ENCODE results near the gene IKZF2. TPM values are rescaled to one million over a fixed set of nuclear protein-coding genes. Genes with fewer than 3 reads are reported as not detected.
A peak's percentile ranks its signal among the peaks of the same experiment; 100 is the strongest.
"Not testable (repeated sequence)": the region's sequence is repeated elsewhere in the genome, so short reads cannot be mapped to it uniquely, and the experiment has no call there.

The IKZF2 gene
- total RNA-seq, 1 experiment from 2014 or later: 5.2 TPM

DNA sequence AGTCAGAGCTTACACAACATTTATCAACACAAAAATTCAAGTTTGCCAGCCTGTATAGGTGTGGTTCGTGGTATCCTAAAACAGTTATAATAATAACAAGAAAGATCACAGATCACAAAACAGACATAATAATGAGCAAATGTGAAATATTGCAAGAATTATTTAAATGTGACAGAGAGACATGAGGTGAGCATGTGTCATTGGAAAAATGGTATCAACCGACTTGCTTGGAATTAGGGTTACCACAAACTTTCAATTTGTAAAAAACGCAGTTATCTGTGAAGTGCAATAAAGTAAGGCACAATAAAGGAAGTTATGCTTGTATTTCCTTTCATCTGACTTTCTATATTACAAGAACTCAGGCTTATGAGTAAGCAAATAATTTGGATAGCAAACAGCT lies 116.8 kb downstream of the IKZF2 start:
- no peak for DNase-seq
- Histone ChIP-seq H3K4me3 (no peak overlapping the region), H3K36me3 (no peaks in the 10 kb centered on the region), H3K27me3 (no peaks in the 10 kb centered on the region), H3K9me3 (peaks cover 2% of the 10 kb centered on the region; the same call in 1 of the 2 replicates)

DNA sequence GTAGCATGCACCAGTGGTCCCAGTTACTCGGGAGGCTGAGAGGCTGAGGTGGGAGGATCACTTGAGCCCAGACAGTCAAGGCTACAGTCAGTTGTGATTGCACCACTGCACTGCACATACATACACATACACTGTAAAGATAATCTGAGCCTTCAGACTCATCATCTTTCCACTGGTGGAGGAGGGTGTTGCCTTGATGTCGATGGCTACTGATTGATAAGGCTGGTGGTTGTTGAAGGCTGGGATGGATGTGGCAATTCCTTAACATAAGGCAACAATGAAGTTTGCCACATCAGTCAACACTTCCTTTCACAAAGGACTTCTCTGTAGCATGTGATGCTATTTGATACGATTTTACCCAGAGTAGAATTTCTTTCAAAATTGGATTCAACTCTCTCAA lies 118.8 kb downstream of the IKZF2 start:
- no peak for DNase-seq
- H3K27me3 ChIP-seq: no peaks in the 10 kb centered on the region
- H3K36me3 ChIP-seq: no peaks in the 10 kb centered on the region
- no peak overlapping the region for H3K4me3 ChIP-seq
- H3K9me3 ChIP-seq: peaks cover 2% of the 10 kb centered on the region; the same call in 1 of the 2 replicates

- no peaks in the 10 kb centered on the region for H3K9me3 ChIP-seq
- no peak overlapping the region for H3K4me3 ChIP-seq
- DNase-seq: no peak
- H3K36me3 ChIP-seq: peaks cover 3% of the 10 kb centered on the region; the same call in 1 of the 2 replicates
- H3K27me3 ChIP-seq: no peaks in the 10 kb centered on the region
Measured at GRCh38 chr2:213022987-213023386, 128.4 kb downstream of the IKZF2 start.

- Histone ChIP-seq H3K27me3 (no peaks in the 10 kb centered on the region), H3K36me3 (peaks cover 3% of the 10 kb centered on the region; the same call in 1 of the 2 replicates), H3K9me3 (no peaks in the 10 kb centered on the region), H3K4me3 (no peak overlapping the region)
- DNase-seq: peak; percentile 21
Measured at GRCh38 chr2:213021971-213022899, 129.2 kb downstream of the IKZF2 start.

GRCh38 chr2:213020913-213021312 lies 130.5 kb downstream of the IKZF2 start:
- H3K4me3 ChIP-seq, H3K36me3 ChIP-seq, H3K9me3 ChIP-seq, H3K27me3 ChIP-seq, DNase-seq: not testable (repeated sequence)

- no peaks in the 10 kb centered on the region for H3K27me3 ChIP-seq
- no peak for DNase-seq
- H3K9me3 ChIP-seq: no peaks in the 10 kb centered on the region
- no peak overlapping the region for H3K4me3 ChIP-seq
- H3K36me3 ChIP-seq: peaks cover 3% of the 10 kb centered on the region; the same call in 1 of the 2 replicates
Measured at GRCh38 chr2:213020268-213020667, 131.1 kb downstream of the IKZF2 start.

DNA sequence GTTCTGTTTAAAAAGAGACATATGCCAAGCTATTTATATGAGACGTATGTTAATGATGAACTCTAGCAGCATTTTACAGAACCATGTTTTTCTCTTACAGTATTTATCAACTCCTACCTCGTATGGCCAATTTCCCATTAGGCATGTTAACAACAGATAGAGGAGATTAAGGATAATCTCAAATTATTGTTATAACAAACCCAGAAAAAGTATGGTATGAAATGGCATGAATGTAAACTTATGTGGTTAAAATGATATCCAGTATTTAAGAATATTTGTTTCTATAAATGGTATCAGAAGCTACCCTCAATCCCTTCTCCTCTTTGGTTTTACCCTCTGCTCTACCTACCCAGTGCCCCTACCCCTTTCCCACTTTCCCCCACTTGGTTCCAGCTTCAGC lies 132.0 kb downstream of the IKZF2 start:
- DNase-seq: no peak

DNA sequence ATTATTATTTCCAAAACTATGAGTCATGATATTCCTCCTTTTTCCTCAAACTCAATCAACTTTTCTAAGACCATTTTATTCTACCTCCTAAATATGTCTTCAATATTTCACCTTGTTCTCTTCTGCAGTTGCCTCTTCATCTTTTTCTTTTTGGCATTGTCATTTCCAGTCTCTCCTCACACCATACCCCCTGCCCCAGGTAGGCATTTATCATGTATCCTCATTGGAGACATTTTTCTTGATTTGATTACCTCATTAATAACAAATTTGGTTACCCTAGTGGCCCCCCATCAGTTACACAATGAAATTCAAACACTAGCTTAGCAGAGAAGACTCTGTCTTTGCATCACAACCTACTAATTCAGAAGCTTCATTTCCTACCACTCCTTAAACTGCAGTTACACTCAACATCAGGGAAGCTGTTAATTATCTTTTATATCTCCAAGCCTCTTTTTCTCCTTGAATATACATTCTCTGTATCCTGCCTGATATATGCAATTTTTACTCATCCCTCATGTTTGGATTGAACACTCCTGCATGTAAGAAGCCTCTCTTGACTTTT lies 133.0 kb downstream of the IKZF2 start:
- no peak for DNase-seq
- H3K9me3 ChIP-seq: no peaks in the 10 kb centered on the region
- peaks cover 3% of the 10 kb centered on the region; the same call in 1 of the 2 replicates for H3K36me3 ChIP-seq
- no peaks in the 10 kb centered on the region for H3K27me3 ChIP-seq
- no peak overlapping the region for H3K4me3 ChIP-seq

More for the DNA sequence above, 132.0 kb downstream of the IKZF2 start:
- Histone ChIP-seq H3K9me3 (no peaks in the 10 kb centered on the region), H3K27me3 (no peaks in the 10 kb centered on the region), H3K36me3 (peaks cover 3% of the 10 kb centered on the region; the same call in 1 of the 2 replicates), H3K4me3 (no peak overlapping the region)

DNA sequence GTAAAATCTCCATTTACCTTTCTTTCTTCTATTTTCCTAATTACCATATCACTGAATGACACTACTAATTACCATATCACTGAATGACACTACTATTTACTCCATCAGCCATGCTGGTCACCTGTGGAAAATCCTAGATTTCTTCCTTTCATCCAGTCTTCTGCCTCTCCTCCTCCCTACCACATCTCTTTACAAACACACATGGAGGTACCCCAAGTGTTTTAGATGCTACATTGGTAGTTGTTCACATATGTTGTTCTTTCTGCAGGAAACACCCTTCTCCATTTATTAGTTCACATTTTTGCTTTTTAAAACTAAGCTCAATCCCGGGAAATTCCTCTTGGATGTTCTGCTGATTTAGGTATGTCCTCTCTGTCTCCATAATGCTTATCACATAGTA lies 134.0 kb downstream of the IKZF2 start:
- H3K4me3 ChIP-seq: no peak overlapping the region
- H3K9me3 ChIP-seq: no peaks in the 10 kb centered on the region
- no peak for DNase-seq
- H3K27me3 ChIP-seq: no peaks in the 10 kb centered on the region
- H3K36me3 ChIP-seq: peaks cover 3% of the 10 kb centered on the region; the same call in 1 of the 2 replicates

DNA sequence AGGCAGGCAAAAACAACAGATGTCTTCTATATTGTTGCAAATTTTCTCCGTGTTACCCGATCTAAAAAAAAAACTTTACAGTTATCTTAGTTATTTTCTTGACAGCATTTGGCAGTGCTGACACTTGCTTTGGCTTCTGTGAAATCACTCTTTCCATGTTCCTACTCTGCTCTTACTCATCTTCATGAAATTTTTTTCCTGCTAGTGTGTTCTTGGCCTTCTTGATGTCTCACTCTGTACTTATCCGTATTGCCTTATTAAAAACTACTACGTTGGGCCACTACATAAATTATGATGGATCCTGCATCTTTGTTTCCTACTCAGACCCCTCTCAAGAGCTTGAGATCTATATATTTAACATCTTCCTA lies 134.4 kb downstream of the IKZF2 start:
- Histone ChIP-seq H3K4me3 (no peak overlapping the region), H3K9me3 (no peaks in the 10 kb centered on the region), H3K36me3 (peaks cover 3% of the 10 kb centered on the region; the same call in 1 of the 2 replicates), H3K27me3 (no peaks in the 10 kb centered on the region)
- no peak for DNase-seq

DNA sequence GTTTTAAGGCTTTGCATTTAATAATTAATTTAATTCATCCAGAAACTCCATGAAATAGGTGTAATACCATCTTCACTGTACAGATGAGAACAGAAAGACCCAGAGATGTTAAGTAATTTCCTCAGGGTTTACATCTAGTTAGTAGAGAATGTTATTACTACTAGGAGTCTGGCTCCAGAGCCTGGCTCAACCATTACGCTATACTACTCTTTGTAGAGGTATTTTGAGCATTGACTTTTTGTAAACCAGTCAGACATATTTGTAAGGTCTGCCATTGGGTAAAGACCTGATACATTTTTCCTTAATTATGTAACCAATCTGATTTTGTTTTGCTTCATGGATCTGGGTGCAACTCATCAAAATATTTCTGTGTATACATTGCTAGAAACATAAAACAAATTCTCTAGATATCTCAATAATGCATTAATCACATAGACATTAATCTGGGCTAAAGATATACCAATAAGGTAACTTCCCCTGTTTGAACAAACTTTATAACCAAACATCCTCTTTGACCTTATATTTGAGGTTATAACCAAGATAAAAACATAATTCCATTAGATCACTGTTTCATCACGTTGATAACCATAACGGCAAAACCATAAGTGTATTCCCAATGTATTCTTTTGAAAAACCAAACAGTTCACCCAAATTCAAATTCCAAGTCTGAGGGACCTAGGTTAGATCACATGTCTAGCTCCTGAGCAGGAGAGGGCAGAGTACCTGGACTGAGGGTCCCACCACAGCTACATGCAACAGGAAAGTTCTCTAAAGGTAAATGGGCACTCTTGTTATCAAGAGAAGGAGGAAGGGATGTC lies 135.0 kb downstream of the IKZF2 start:
- Histone ChIP-seq H3K27me3 (no peaks in the 10 kb centered on the region), H3K9me3 (no peaks in the 10 kb centered on the region), H3K36me3 (peaks cover 2% of the 10 kb centered on the region; the same call in 1 of the 2 replicates), H3K4me3 (no peak overlapping the region)
- DNase-seq: no peak

- Histone ChIP-seq H3K4me3 (no peak overlapping the region), H3K36me3 (no peaks in the 10 kb centered on the region), H3K27me3 (no peaks in the 10 kb centered on the region), H3K9me3 (no peaks in the 10 kb centered on the region)
- no peak for DNase-seq
Measured at GRCh38 chr2:213015387-213016165, 135.8 kb downstream of the IKZF2 start.

DNA sequence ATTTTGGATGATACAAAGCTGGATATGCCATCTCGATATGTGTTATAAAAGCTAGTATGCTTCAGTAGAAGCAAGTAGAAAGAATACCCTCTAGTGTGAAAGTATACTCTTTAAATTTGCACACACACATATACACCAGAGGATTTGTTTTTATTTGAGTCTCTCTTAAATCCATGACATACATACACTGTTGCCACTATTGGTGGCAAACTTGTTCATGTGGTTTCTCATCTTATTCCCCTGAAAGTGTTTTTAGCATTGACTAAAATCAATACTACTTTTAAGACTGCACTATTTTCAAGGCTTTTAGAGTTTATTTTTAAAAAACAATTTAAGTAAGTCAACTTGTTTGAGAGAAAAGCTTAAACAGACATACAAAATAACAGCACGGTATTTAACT lies 137.4 kb downstream of the IKZF2 start:
- DNase-seq: no peak
- H3K27me3 ChIP-seq: no peaks in the 10 kb centered on the region
- no peaks in the 10 kb centered on the region for H3K36me3 ChIP-seq
- no peak overlapping the region for H3K4me3 ChIP-seq
- H3K9me3 ChIP-seq: no peaks in the 10 kb centered on the region

GRCh38 chr2:213011505-213011904 lies 139.9 kb downstream of the IKZF2 start:
- H3K27me3 ChIP-seq: no peaks in the 10 kb centered on the region

DNA sequence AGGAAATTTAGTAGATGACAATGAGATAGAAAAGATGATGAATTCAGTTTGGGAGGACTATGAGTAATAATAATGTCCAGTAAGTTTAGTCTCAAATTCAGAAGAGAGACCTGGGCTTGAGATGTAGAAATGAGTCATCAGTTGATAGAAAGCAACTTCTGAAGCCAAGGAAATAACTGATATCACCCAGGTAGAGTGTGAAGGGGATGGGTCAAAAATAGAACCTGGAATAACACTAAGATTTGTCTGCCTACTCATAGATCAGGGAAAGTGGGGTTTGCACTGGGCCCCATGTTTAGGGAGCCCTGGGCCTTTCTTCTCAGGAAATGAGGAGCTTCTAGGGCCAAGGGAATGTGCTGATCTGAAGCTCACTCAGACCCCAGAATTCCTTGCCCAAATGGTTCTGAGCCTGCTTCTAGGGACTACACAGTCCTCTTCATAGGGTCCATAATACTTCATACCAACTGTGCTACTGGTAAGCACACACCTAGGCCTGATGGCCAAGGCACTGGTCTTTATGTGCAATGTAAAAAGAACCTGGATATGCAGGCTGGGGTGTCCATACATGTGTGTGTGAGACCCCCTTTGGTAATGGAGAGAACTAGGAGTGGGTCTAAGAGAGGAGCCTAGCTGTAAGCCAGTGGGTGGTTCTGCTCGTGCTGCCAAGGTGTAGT lies 141.2 kb downstream of the IKZF2 start:
- Histone ChIP-seq H3K9me3 (no peaks in the 10 kb centered on the region), H3K36me3 (no peaks in the 10 kb centered on the region), H3K27me3 (no peaks in the 10 kb centered on the region), H3K4me3 (no peak overlapping the region)
- no peak for DNase-seq

More at GRCh38 chr2:213011505-213011904, 139.9 kb downstream of the IKZF2 start:
- Histone ChIP-seq H3K9me3 (no peaks in the 10 kb centered on the region), H3K36me3 (no peaks in the 10 kb centered on the region), H3K4me3 (no peak overlapping the region)
- no peak for DNase-seq

All from MG63 (cell line).